RWPE1 (cell line): Measurements from ENCODE around the gene GDF9.

Experiments used
- CTCF ChIA-PET: fragments of 350-600 bp; sonication (Branson Sonifier 250); formaldehyde crosslinking; extraction: SDS; loops from one replicate; lab custom pipeline; 2021; lab: Yijun Ruan, JAX
- POLR2A ChIA-PET: fragments of 400-600 bp; formaldehyde crosslinking; extraction: SDS; loops from one replicate; lab custom pipeline; 2020; ENCODE audit warnings: antibody characterized with exemption; ENCODE audit not compliant: low non-redundant PET; lab: Yijun Ruan, JAX
- DNase-seq: peaks from one replicate; pipeline ENCODE4 v3.0.0; 2012; ENCODE audit warnings: low spot score
- H3K27ac ChIP-seq: fragments of 450-650 bp; 2 replicates; pipeline ENCODE4 v1.5.1; 2017
- CTCF ChIP-seq: fragments of 450-650 bp; conservative IDR thresholded peaks from 2 replicates; pipeline ENCODE4 v1.5.1; 2017; ENCODE audit warnings: low read depth, mild to moderate bottlenecking

The GDF9 gene

GRCh38 chr5:132825033-132825833, 41.0 kb downstream of the GDF9 start:
- POLR2A ChIA-PET, result interaction anchor here (0.6 kb wide), 1 partner anchor 35 kb away, joined by 9 read pairs; no protein-coding TSS in a partner anchor
- no peak overlapping the region for H3K27ac ChIP-seq
- no peak for DNase-seq
- TF ChIP-seq CTCF, result no peak
- CTCF ChIA-PET, result interaction anchor here (0.6 to 1.2 kb wide), 2 partner anchors 11 to 194 kb away, joined by 3 to 4 read pairs; no protein-coding TSS in a partner anchor

- no peak for TF ChIP-seq CTCF
- CTCF ChIA-PET, result interaction anchor here (0.6 to 0.7 kb wide), 2 partner anchors 438 to 474 kb away, joined by 3 to 5 read pairs; no protein-coding TSS in a partner anchor
- POLR2A ChIA-PET, result no interaction called here
- no peak for DNase-seq
- H3K27ac ChIP-seq, result no peak overlapping the region
Observed at GRCh38 chr5:132824426-132824825, 41.8 kb downstream of the GDF9 start.

- no peak for TF ChIP-seq CTCF
- ChIA-PET CTCF (interaction anchor here (0.6 to 1.2 kb wide), 2 partner anchors 70 to 1996 kb away, joined by 3 to 4 read pairs; no protein-coding TSS in a partner anchor), POLR2A (no interaction called here)
- H3K27ac ChIP-seq, result no peak overlapping the region
- DNase-seq, result no peak
Observed at GRCh38 chr5:132823481-132824050, 42.7 kb downstream of the GDF9 start.

- no peak overlapping the region for H3K27ac ChIP-seq
- ChIA-PET CTCF (interaction anchor here (0.6 to 1.2 kb wide), 2 partner anchors 69 to 1996 kb away, joined by 3 to 4 read pairs; no protein-coding TSS in a partner anchor), POLR2A (no interaction called here)
- TF ChIP-seq CTCF, result no peak
- DNase-seq, result no peak
Observed at GRCh38 chr5:132822650-132823480, 43.4 kb downstream of the GDF9 start.

- no peak overlapping the region for H3K27ac ChIP-seq
- DNase-seq, result no peak
- POLR2A ChIA-PET, result interaction anchor here (1.1 kb wide), 1 partner anchor 68 kb away, joined by 3 read pairs; no protein-coding TSS in a partner anchor
- CTCF ChIA-PET, result interaction anchor here (0.6 to 2.1 kb wide), 6 partner anchors 62 to 819 kb away, joined by 3 to 12 read pairs (median 5); no protein-coding TSS in a partner anchor
- TF ChIP-seq CTCF, result no peak
Observed at GRCh38 chr5:132821791-132822190, 44.5 kb downstream of the GDF9 start.

GRCh38 chr5:132821350-132821749, 44.9 kb downstream of the GDF9 start:
- TF ChIP-seq CTCF, result no peak
- ChIA-PET CTCF (interaction anchor here (1.0 to 2.2 kb wide), 7 partner anchors 7 to 435 kb away, joined by 3 to 16 read pairs (median 6); no protein-coding TSS in a partner anchor), POLR2A (interaction anchor here (1.1 kb wide), 1 partner anchor 68 kb away, joined by 3 read pairs; no protein-coding TSS in a partner anchor)
- H3K27ac ChIP-seq, result no peak overlapping the region
- DNase-seq, result no peak
